ENCODE measurements around the gene RNF220. TPM values are rescaled to one million over a fixed set of nuclear protein-coding genes. Genes with fewer than 3 reads are reported as not detected.

Gene RNF220
- total RNA-seq, 1 donor from 2014 or later: 62.6 TPM

DNA sequence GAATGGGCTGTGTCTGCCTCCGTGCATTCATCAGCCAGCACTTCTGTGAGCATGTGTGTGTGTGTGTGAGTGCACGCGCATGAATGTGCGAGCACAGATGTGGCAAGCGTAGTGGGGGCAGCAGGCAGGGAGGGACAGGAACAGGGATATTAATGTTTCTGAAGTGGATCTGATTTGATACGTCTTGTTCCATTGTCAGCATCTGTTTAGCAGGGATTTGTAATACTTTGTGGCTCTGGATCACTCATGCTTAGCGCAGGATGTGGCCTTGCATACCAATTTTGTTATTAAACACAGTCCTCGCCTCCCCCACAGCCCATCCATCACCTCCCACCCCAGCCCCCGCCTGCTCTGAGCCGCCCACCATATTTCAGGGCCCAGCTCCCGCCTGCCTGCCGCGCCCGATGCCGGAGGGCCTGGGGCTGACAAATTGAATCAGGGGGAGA lies 216.8 kb downstream of the RNF220 start:
- H3K4me1 ChIP-seq: peaks cover 6% of the 10 kb centered on the region
- H3K27me3 ChIP-seq (ENCODE audit: low read depth): peaks cover 9% of the 10 kb centered on the region
- no peaks in the 10 kb centered on the region for H3K9me3 ChIP-seq (replicated peaks)
- TF ChIP-seq, protein P1, sequence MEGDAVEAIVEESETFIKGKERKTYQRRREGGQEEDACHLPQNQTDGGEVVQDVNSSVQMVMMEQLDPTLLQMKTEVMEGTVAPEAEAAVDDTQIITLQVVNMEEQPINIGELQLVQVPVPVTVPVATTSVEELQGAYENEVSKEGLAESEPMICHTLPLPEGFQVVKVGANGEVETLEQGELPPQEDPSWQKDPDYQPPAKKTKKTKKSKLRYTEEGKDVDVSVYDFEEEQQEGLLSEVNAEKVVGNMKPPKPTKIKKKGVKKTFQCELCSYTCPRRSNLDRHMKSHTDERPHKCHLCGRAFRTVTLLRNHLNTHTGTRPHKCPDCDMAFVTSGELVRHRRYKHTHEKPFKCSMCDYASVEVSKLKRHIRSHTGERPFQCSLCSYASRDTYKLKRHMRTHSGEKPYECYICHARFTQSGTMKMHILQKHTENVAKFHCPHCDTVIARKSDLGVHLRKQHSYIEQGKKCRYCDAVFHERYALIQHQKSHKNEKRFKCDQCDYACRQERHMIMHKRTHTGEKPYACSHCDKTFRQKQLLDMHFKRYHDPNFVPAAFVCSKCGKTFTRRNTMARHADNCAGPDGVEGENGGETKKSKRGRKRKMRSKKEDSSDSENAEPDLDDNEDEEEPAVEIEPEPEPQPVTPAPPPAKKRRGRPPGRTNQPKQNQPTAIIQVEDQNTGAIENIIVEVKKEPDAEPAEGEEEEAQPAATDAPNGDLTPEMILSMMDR (IDR thresholded peaks at IDR 0.05; ENCODE audit: borderline replicate concordance): no peak
- H3K36me3 ChIP-seq: no peaks in the 10 kb centered on the region
- no peak for DNase-seq
- no peak overlapping the region for H3K27ac ChIP-seq (replicated peaks)
- intact Hi-C loops (cut with micrococcal nuclease): no loop called here
- H3K4me3 ChIP-seq: no peak overlapping the region

DNA sequence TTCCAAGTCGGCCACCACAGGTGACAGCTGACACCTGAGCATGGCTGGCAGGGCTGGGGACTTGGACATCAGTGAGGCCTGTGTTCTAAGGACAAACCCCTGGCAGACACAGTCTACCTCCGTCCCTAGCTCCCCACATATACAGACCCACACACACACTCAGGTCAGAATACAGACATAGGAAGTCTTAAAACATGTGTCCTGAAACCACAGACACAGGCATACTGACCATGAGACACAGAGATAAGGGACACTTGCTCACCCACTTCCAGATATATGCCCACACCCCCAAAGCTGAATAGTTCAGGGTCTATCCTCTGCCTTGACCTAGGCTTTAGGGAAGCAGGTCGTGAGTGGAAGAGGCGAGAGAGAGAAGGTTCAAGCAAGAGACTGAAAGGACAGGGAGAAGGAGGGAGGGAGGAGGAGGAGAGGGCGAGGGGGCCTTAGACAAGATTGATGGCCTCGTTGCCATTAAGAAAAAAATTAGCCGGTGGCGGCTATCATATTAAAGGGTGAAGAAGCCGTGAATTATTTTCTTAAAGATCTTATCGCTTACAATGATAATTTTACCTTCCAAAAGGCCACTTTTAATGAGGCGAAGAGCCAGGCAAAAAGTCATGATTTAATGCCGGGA lies 219.3 kb downstream of the RNF220 start:
- Histone ChIP-seq H3K4me3 (no peak overlapping the region), H3K4me1 (no peaks in the 10 kb centered on the region), H3K27ac (replicated peaks) (no peak overlapping the region), H3K9me3 (replicated peaks) (no peaks in the 10 kb centered on the region), H3K36me3 (no peaks in the 10 kb centered on the region), H3K27me3 (ENCODE audit: low read depth) (no peaks in the 10 kb centered on the region)
- TF ChIP-seq, protein P1 (IDR thresholded peaks at IDR 0.05; ENCODE audit: borderline replicate concordance): no peak
- intact Hi-C loops (cut with micrococcal nuclease): no loop called here
- DNase-seq: no peak

DNA sequence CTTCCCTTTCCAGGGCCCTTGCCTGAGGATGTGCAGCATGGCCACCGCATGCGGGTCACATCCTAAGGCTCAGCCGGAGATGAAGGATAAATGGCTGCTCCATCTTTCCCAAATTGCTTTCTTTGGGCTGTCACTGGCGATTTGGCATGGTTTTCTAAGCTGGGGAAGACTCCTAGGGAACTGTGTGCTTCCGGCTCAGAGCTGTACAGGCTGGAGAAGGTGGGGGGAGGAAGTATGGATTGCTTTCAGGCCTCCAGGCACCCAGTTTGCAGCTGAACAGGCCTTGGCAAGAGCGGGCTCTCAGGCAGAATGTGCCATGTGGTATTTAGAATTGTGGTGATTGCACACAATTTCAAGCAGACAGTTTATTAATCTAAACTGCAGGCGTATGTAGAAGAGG lies 220.3 kb downstream of the RNF220 start:
- intact Hi-C loops (cut with micrococcal nuclease): no loop called here
- H3K36me3 ChIP-seq: no peaks in the 10 kb centered on the region
- no peak for DNase-seq
- H3K4me3 ChIP-seq: no peak overlapping the region
- H3K27me3 ChIP-seq (ENCODE audit: low read depth): no peaks in the 10 kb centered on the region
- no peaks in the 10 kb centered on the region for H3K9me3 ChIP-seq (replicated peaks)
- no peak overlapping the region for H3K27ac ChIP-seq (replicated peaks)
- no peaks in the 10 kb centered on the region for H3K4me1 ChIP-seq
- TF ChIP-seq, protein P1 (IDR thresholded peaks at IDR 0.05; ENCODE audit: borderline replicate concordance): no peak

DNA sequence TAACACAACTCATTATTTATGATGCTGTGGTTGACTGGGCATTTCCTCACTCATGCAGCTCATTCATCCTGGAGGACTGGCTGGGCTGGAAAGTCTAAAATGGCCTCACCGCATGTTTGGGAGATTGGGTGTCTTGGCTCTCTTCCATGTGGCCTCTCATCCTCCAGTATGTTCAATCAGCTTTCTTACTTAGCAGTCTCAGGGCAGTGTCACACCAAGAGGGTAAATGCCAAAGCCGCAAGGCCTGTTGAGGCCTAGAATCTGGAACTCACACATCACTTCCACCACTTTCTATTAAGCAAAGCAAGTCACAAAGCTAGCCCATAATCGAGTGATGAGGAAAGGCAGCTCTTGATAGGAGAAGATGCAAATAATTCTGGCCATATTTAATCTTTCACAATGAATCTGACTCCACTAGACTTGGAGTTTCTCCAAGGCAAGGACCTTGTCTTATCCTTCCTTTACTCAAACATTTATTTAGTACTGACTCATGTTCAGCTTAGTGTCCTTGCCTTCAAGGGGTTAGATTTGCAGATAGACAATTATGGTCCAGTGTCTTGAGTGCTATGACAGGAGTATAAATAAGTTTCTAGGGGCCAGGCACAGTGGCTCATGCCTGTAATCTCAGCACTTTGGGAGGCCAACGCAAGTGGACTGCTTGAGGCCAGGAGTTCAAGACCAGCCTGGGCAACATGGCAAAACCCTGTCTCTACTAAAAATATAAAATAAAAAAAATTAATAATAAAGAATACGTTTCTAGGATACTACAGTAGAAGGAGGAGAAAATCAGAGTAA lies 224.1 kb downstream of the RNF220 start:
- intact Hi-C loops (cut with micrococcal nuclease): no loop called here
- Histone ChIP-seq H3K4me3 (no peak overlapping the region), H3K27me3 (ENCODE audit: low read depth) (no peaks in the 10 kb centered on the region), H3K27ac (replicated peaks) (no peak overlapping the region), H3K9me3 (replicated peaks) (no peaks in the 10 kb centered on the region), H3K36me3 (peaks cover 10% of the 10 kb centered on the region), H3K4me1 (peaks cover 31% of the 10 kb centered on the region)
- no peak for DNase-seq
- TF ChIP-seq, protein P1 (IDR thresholded peaks at IDR 0.05; ENCODE audit: borderline replicate concordance): no peak

DNA sequence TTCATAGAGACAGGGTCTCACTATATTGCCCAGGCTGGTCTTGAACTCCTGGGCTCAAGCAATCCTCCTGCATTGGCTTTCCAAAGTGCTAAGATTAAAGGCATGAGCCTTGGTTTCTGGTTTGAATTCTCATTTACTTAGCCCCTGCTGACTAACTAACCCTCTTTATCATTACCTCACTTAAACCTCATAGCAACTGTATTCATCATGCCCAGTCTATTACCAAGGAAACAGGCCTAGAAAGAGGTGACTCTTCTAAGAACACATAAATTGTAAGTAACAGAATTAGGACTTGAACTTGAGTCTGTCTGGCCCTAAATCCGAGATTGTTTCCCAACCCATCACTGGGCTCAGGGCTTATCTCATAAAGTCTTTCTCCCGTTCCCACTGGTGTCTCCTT lies 225.1 kb downstream of the RNF220 start:
- Histone ChIP-seq H3K36me3 (peaks cover 19% of the 10 kb centered on the region), H3K4me1 (peaks cover 40% of the 10 kb centered on the region), H3K27ac (replicated peaks) (no peak overlapping the region), H3K9me3 (replicated peaks) (no peaks in the 10 kb centered on the region), H3K4me3 (no peak overlapping the region), H3K27me3 (ENCODE audit: low read depth) (no peaks in the 10 kb centered on the region)
- TF ChIP-seq, protein P1 (IDR thresholded peaks at IDR 0.05; ENCODE audit: borderline replicate concordance): no peak
- no peak for DNase-seq
- intact Hi-C loops (cut with micrococcal nuclease): no loop called here

Data from left ventricle myocardium inferior (tissue), 1 donor.